Hematopoietic multipotent progenitor cell treated with erythropoietin and hydrocortisone succinate and interleukin-3 and kit ligand, for 4 days (in vitro differentiated cells): Measurements from ENCODE around the gene HNMT.
"Not testable (repeated sequence)": the region's sequence is repeated elsewhere in the genome, so short reads cannot be mapped to it uniquely, and the experiment has no call there.

Experiments used
- DNase-seq: peaks from one replicate; pipeline ENCODE4 v3.0.0-alpha.2; 2015

Gene HNMT

GRCh38 chr2:137964066-137964858, at the start of gene HNMT:
Gene HNMT (plus strand): TSS chr2:137964473. CDS start chr2:137964492, 19 bp downstream.
- DNase-seq, result peak; percentile 87

GRCh38 chr2:137921105-137921880, 43.0 kb upstream of the HNMT start:
- peak; percentile 23 for DNase-seq

- DNase-seq, result not testable (repeated sequence)
These were observed 42.1 kb upstream of the HNMT start for GRCh38 chr2:137922171-137922570.

- DNase-seq, result no peak
These were observed 40.3 kb upstream of the HNMT start for GRCh38 chr2:137924019-137924418.

- DNase-seq, result no peak
These were observed 38.7 kb upstream of the HNMT start for GRCh38 chr2:137925599-137925998.

- DNase-seq, result no peak
These were observed 36.4 kb upstream of the HNMT start for GRCh38 chr2:137927846-137928245.

- no peak for DNase-seq
These were observed 35.4 kb upstream of the HNMT start for GRCh38 chr2:137928547-137929518.

- DNase-seq, result no peak
These were observed 34.8 kb upstream of the HNMT start for GRCh38 chr2:137929519-137929916.

GRCh38 chr2:137930146-137930545, 34.1 kb upstream of the HNMT start:
- DNase-seq, result no peak

- no peak for DNase-seq
These were observed 28.7 kb upstream of the HNMT start for GRCh38 chr2:137935591-137935990.

- no peak for DNase-seq
These were observed 27.0 kb upstream of the HNMT start for GRCh38 chr2:137937246-137937645.

GRCh38 chr2:137937778-137938177, 26.5 kb upstream of the HNMT start:
- no peak for DNase-seq

GRCh38 chr2:137938204-137938603, 26.1 kb upstream of the HNMT start:
- DNase-seq, result no peak

- DNase-seq, result no peak
These were observed 25.2 kb upstream of the HNMT start for GRCh38 chr2:137939026-137939425.

- no peak for DNase-seq
These were observed 24.1 kb upstream of the HNMT start for GRCh38 chr2:137940154-137940553.

- DNase-seq, result no peak
These were observed 22.0 kb upstream of the HNMT start for GRCh38 chr2:137942037-137942832.

GRCh38 chr2:137942833-137943677, 21.2 kb upstream of the HNMT start:
- DNase-seq, result no peak

- no peak for DNase-seq
These were observed 20.5 kb upstream of the HNMT start for GRCh38 chr2:137943678-137944347.

- no peak for DNase-seq
These were observed 19.6 kb upstream of the HNMT start for GRCh38 chr2:137944714-137945113.

GRCh38 chr2:137945229-137945628, 19.0 kb upstream of the HNMT start:
- DNase-seq, result no peak

GRCh38 chr2:137946227-137946626, 18.0 kb upstream of the HNMT start:
- no peak for DNase-seq
